Measurements from ENCODE around the gene OOSP4A.

OOSP4A gene

GRCh38 chr11:59963733-59964132, at the start of gene OOSP4A:
TSS of gene OOSP4A (plus strand) at chr11:59964033. CDS start at chr11:59964033, 0 bp downstream.
- no peak for DNase-seq (ENCODE audit: low spot score)

- no peak for DNase-seq (ENCODE audit: low spot score)
These were observed 45.4 kb upstream of the OOSP4A start for GRCh38 chr11:59918480-59918879.

- DNase-seq (ENCODE audit: low spot score) = peak; percentile 69
These were observed 44.7 kb upstream of the OOSP4A start for GRCh38 chr11:59918987-59919589.

GRCh38 chr11:59923813-59924212, 40.0 kb upstream of the OOSP4A start:
- DNase-seq (ENCODE audit: low spot score) = no peak

- DNase-seq (ENCODE audit: low spot score) = no peak
These were observed 32.1 kb upstream of the OOSP4A start for GRCh38 chr11:59931688-59932087.

GRCh38 chr11:59938132-59938531, 25.7 kb upstream of the OOSP4A start, which contains the start of gene OOSP1:
TSS of gene OOSP1 (plus strand) at chr11:59938432. CDS start at chr11:59938455, 23 bp downstream.
- DNase-seq (ENCODE audit: low spot score) = no peak

- no peak for DNase-seq (ENCODE audit: low spot score)
These were observed 25.1 kb upstream of the OOSP4A start for GRCh38 chr11:59938718-59939117.

GRCh38 chr11:59939482-59939881, 24.4 kb upstream of the OOSP4A start:
- no peak for DNase-seq (ENCODE audit: low spot score)

GRCh38 chr11:59941091-59941490, 22.7 kb upstream of the OOSP4A start:
- DNase-seq (ENCODE audit: low spot score) = no peak

- no peak for DNase-seq (ENCODE audit: low spot score)
These were observed 19.7 kb upstream of the OOSP4A start for GRCh38 chr11:59943997-59944714.

GRCh38 chr11:59944720-59945119, 19.1 kb upstream of the OOSP4A start:
- no peak for DNase-seq (ENCODE audit: low spot score)

- DNase-seq (ENCODE audit: low spot score) = no peak
These were observed 10.2 kb upstream of the OOSP4A start for GRCh38 chr11:59953463-59954218.

GRCh38 chr11:59954219-59954847, 9.5 kb upstream of the OOSP4A start:
- no peak for DNase-seq (ENCODE audit: low spot score)

- no peak for DNase-seq (ENCODE audit: low spot score)
These were observed 6.7 kb upstream of the OOSP4A start for GRCh38 chr11:59957094-59957493.

GRCh38 chr11:59960502-59961381, 3.1 kb upstream of the OOSP4A start:
- DNase-seq (ENCODE audit: low spot score) = no peak

- DNase-seq (ENCODE audit: low spot score) = no peak
These were observed 1.7 kb upstream of the OOSP4A start for GRCh38 chr11:59962107-59962482.

GRCh38 chr11:59965424-59965823, 1.6 kb downstream of the OOSP4A start:
- no peak for DNase-seq (ENCODE audit: low spot score)

- DNase-seq (ENCODE audit: low spot score) = no peak
These were observed 2.4 kb downstream of the OOSP4A start for GRCh38 chr11:59966201-59966600.

GRCh38 chr11:59967677-59968394, 4.0 kb downstream of the OOSP4A start:
- no peak for DNase-seq (ENCODE audit: low spot score)

- DNase-seq (ENCODE audit: low spot score) = no peak
These were observed 4.6 kb downstream of the OOSP4A start for GRCh38 chr11:59968395-59968783.

GRCh38 chr11:59973097-59973496, 9.3 kb downstream of the OOSP4A start:
- no peak for DNase-seq (ENCODE audit: low spot score)

Measured in NAMALWA (cell line).